ENCODE data around the gene SMIM27.

SMIM27 gene

GRCh38 chr9:32552172-32552872, at the start of gene SMIM27, which contains the start of gene TOPORS:
Gene SMIM27, plus strand, starts transcription at chr9:32552327. Its CDS starts 108 bp downstream, at chr9:32552435.
Gene TOPORS, minus strand, starts transcription at chr9:32552586. Its CDS starts 150 bp downstream, at chr9:32552436.
- peak within 1 kb of the TSS; percentile 93 for H3K4me2 ChIP-seq (ENCODE audit: low read depth, low read length)
- H3K27ac ChIP-seq (ENCODE audit: low read length), result peak within 1 kb of the TSS; percentile 80
- peaks cover 72% of the 10 kb centered on the region for H3K79me2 ChIP-seq (ENCODE audit: low read length)
- H3K9ac ChIP-seq (ENCODE audit: low read length), result peak within 1 kb of the TSS; percentile 82
- peaks cover 17% of the 10 kb centered on the region for H3K4me1 ChIP-seq (ENCODE audit: low read length)
- H3K27me3 ChIP-seq (replicated peaks; ENCODE audit: insufficient read depth, low read length), result no peaks in the 10 kb centered on the region
- peak; percentile 91 for DNase-seq
- 0 out of 2 replicates have a peak, but pooled peaks cover 2% of the 10 kb centered on the region for H4K20me1 ChIP-seq (ENCODE audit: insufficient read depth, low read length)
- H3K9me2 ChIP-seq (replicated peaks; ENCODE audit: insufficient read depth, low read length), result no peaks in the 10 kb centered on the region
- no peaks in the 10 kb centered on the region for H3K36me3 ChIP-seq (replicated peaks; ENCODE audit: insufficient read depth, low read length)
- peak within 1 kb of the TSS; percentile 56 for H2AFZ ChIP-seq (ENCODE audit: low read length)
- peak within 1 kb of the TSS; percentile 77 for H3K4me3 ChIP-seq (ENCODE audit: low read length)
- TF ChIP-seq EZH2phosphoT487 (IDR thresholded peaks at IDR 0.05; ENCODE audit: low read length) (no peak), EZH2 (optimal IDR thresholded peaks at IDR 0.05; ENCODE audit: low read depth, low read length) (no peak), CTCF (IDR thresholded peaks at IDR 0.05; ENCODE audit: low read length) (peak; percentile 28)
- H3K9me3 ChIP-seq (replicated peaks; ENCODE audit: insufficient read depth, low read length), result no peaks in the 10 kb centered on the region
- peaks cover 18% of the 10 kb centered on the region for H3F3A ChIP-seq (ENCODE audit: insufficient read depth, low read length)

GRCh38 chr9:32502464-32502863, 49.7 kb upstream of the SMIM27 start:
- Histone ChIP-seq H3K27me3 (replicated peaks; ENCODE audit: insufficient read depth, low read length) (no peaks in the 10 kb centered on the region), H3K4me2 (ENCODE audit: low read depth, low read length) (no peak overlapping the region), H3K9me3 (replicated peaks; ENCODE audit: insufficient read depth, low read length) (no peaks in the 10 kb centered on the region), H3K9me2 (replicated peaks; ENCODE audit: insufficient read depth, low read length) (no peaks in the 10 kb centered on the region), H3K27ac (ENCODE audit: low read length) (no peak overlapping the region), H3F3A (ENCODE audit: insufficient read depth, low read length) (no peaks in the 10 kb centered on the region), H3K79me2 (ENCODE audit: low read length) (no peaks in the 10 kb centered on the region), H3K4me3 (ENCODE audit: low read length) (no peak overlapping the region), H3K36me3 (replicated peaks; ENCODE audit: insufficient read depth, low read length) (no peaks in the 10 kb centered on the region), H2AFZ (ENCODE audit: low read length) (no peak overlapping the region), H3K9ac (ENCODE audit: low read length) (no peak overlapping the region), H4K20me1 (ENCODE audit: insufficient read depth, low read length) (no peaks in the 10 kb centered on the region), H3K4me1 (ENCODE audit: low read length) (no peaks in the 10 kb centered on the region)
- TF ChIP-seq EZH2phosphoT487 (IDR thresholded peaks at IDR 0.05; ENCODE audit: low read length) (no peak), CTCF (IDR thresholded peaks at IDR 0.05; ENCODE audit: low read length) (no peak), EZH2 (optimal IDR thresholded peaks at IDR 0.05; ENCODE audit: low read depth, low read length) (no peak)
- DNase-seq, result no peak

- H3K9me2 ChIP-seq (replicated peaks; ENCODE audit: insufficient read depth, low read length), result no peaks in the 10 kb centered on the region
- no peaks in the 10 kb centered on the region for H3K27me3 ChIP-seq (replicated peaks; ENCODE audit: insufficient read depth, low read length)
- no peaks in the 10 kb centered on the region for H3F3A ChIP-seq (ENCODE audit: insufficient read depth, low read length)
- no peak overlapping the region for H3K4me3 ChIP-seq (ENCODE audit: low read length)
- H3K4me1 ChIP-seq (ENCODE audit: low read length), result no peaks in the 10 kb centered on the region
- no peaks in the 10 kb centered on the region for H3K9me3 ChIP-seq (replicated peaks; ENCODE audit: insufficient read depth, low read length)
- no peaks in the 10 kb centered on the region for H3K79me2 ChIP-seq (ENCODE audit: low read length)
- TF ChIP-seq EZH2 (optimal IDR thresholded peaks at IDR 0.05; ENCODE audit: low read depth, low read length), result no peak
- TF ChIP-seq CTCF (IDR thresholded peaks at IDR 0.05; ENCODE audit: low read length), result no peak
- no peak for TF ChIP-seq EZH2phosphoT487 (IDR thresholded peaks at IDR 0.05; ENCODE audit: low read length)
- H3K36me3 ChIP-seq (replicated peaks; ENCODE audit: insufficient read depth, low read length), result no peaks in the 10 kb centered on the region
- no peak overlapping the region for H3K4me2 ChIP-seq (ENCODE audit: low read depth, low read length)
- H3K27ac ChIP-seq (ENCODE audit: low read length), result no peak overlapping the region
- no peaks in the 10 kb centered on the region for H4K20me1 ChIP-seq (ENCODE audit: insufficient read depth, low read length)
- H3K9ac ChIP-seq (ENCODE audit: low read length), result no peak overlapping the region
- no peak for DNase-seq
- no peak overlapping the region for H2AFZ ChIP-seq (ENCODE audit: low read length)
Observed at GRCh38 chr9:32503008-32503407, 49.1 kb upstream of the SMIM27 start.
